ENCODE data around the gene THOC7.

THOC7 gene

DNA sequence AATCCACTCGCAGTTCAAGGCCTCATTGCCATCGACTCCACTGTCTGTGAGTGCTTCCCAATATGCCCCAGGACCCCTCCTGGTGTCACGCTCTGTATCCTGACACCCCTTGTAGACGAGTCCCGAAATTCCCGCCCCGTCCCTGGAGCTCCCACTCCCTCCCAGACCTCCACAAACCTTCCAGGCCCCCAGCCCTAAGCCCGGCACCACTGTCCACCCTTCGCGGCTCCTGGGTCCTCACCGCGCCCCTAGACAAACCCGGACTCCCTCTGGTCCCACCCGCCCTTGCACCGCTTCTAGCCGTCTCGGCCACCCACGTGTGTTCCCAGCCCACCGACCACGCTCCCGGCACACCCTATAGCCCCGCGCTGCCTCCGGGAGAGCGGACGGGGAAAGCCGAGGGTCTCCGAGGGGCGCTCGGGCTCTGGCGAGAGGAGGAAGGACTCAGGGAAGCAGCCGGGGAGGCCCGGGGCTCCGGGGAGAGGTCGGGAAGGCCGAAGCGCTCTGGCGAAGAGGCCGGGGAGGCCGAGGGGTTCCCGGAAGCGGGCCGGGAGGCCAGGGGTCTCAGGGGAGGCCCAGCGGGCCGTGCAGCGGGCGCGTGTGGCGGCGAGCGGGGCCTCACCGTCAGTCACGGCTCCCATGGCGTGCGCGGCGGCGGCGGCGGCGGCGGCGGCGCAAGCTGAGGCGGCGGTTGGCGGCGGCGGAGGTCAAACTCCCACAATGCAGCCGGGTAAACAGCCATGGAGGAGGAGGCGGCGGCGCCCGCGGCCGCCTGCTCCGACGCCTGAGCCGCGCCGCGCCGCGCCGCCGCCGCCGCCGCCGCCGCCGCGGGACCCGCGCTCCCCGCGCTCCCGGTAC is at the start of gene THOC7, which contains the start of gene ATXN7:
TSS of gene THOC7 (minus strand) at position 656 of the 858 bp plus-strand sequence. CDS start at position 641, 15 bp downstream.
TSS of gene ATXN7 (plus strand) at position 718 of the 858 bp plus-strand sequence. CDS start 48,732 bp downstream, outside the sequence.
- no peaks in the 10 kb centered on the region for H3K36me3 ChIP-seq (replicated peaks; ENCODE audit: insufficient read depth, low read length)
- H4K20me1 ChIP-seq (ENCODE audit: insufficient read depth, low read length): no peaks in the 10 kb centered on the region
- peaks cover 87% of the 10 kb centered on the region for H3K79me2 ChIP-seq (ENCODE audit: low read length)
- peak; percentile 67 for DNase-seq
- TF ChIP-seq EZH2 (optimal IDR thresholded peaks at IDR 0.05; ENCODE audit: low read depth, low read length) (no peak), EZH2phosphoT487 (IDR thresholded peaks at IDR 0.05; ENCODE audit: low read length) (no peak)
- TF ChIP-seq, protein P1, sequence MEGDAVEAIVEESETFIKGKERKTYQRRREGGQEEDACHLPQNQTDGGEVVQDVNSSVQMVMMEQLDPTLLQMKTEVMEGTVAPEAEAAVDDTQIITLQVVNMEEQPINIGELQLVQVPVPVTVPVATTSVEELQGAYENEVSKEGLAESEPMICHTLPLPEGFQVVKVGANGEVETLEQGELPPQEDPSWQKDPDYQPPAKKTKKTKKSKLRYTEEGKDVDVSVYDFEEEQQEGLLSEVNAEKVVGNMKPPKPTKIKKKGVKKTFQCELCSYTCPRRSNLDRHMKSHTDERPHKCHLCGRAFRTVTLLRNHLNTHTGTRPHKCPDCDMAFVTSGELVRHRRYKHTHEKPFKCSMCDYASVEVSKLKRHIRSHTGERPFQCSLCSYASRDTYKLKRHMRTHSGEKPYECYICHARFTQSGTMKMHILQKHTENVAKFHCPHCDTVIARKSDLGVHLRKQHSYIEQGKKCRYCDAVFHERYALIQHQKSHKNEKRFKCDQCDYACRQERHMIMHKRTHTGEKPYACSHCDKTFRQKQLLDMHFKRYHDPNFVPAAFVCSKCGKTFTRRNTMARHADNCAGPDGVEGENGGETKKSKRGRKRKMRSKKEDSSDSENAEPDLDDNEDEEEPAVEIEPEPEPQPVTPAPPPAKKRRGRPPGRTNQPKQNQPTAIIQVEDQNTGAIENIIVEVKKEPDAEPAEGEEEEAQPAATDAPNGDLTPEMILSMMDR (IDR thresholded peaks at IDR 0.05; ENCODE audit: low read length): no peak
- H3K27me3 ChIP-seq (replicated peaks; ENCODE audit: insufficient read depth, low read length): no peaks in the 10 kb centered on the region
- peak within 1 kb of the TSS; percentile 97 for H2AFZ ChIP-seq (ENCODE audit: low read length)
- H3K9ac ChIP-seq (ENCODE audit: low read length): peak within 1 kb of the TSS; percentile 93
- no peaks in the 10 kb centered on the region for H3F3A ChIP-seq (ENCODE audit: insufficient read depth, low read length)
- H3K9me3 ChIP-seq (replicated peaks; ENCODE audit: insufficient read depth, low read length): no peaks in the 10 kb centered on the region
- peak within 1 kb of the TSS; percentile 95 for H3K4me3 ChIP-seq (ENCODE audit: low read length)
- peaks cover 13% of the 10 kb centered on the region for H3K4me1 ChIP-seq (ENCODE audit: low read length)
- no peaks in the 10 kb centered on the region for H3K9me2 ChIP-seq (replicated peaks; ENCODE audit: insufficient read depth, low read length)
- H3K27ac ChIP-seq (ENCODE audit: low read length): peak within 1 kb of the TSS; percentile 44; the same call in 1 of the 2 replicates
- peak within 1 kb of the TSS; percentile 91 for H3K4me2 ChIP-seq (ENCODE audit: low read depth, low read length)

DNA sequence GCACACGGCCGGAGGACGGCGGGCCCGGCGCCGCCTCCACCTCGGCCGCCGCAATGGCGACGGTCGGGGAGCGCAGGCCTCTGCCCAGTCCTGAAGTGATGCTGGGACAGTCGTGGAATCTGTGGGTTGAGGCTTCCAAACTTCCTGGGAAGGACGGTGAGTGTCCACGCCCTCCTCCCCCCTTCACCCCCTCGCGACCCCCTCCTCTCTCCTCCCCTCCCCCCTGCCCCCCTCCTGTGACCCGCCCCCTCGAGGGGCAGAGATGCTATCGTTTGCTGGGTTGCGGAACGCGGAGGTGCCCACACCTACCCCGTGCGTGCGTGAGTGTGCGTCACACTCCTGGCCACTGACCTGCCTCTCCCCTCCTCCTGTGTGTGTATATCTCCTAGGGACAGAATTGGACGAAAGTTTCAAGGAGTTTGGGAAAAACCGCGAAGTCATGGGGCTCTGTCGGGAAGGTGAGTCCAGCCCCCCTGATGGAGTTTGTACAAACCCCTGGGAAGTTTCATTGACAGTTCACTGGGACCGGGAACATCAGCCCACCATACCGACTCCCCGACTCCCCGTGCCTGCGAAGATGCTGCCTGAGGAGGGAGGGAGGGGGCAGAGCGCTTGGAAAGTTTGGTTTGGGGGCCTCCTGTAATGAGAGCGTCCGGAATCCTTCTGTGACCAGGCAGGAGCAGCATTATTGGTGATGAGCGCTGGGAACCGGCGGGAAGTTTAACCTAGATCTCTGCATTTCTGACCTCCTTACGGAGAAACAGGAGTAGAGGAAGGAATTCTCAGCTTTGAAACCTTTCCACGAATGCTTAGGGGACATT is 49.4 kb upstream of the THOC7 start:
- H3F3A ChIP-seq (ENCODE audit: insufficient read depth, low read length): peaks cover 25% of the 10 kb centered on the region
- no peak overlapping the region for H2AFZ ChIP-seq (ENCODE audit: low read length)
- no peaks in the 10 kb centered on the region for H4K20me1 ChIP-seq (ENCODE audit: insufficient read depth, low read length)
- peak overlapping the region; percentile 32; the same call in 1 of the 2 replicates for H3K9ac ChIP-seq (ENCODE audit: low read length)
- H3K79me2 ChIP-seq (ENCODE audit: low read length): peaks cover 37% of the 10 kb centered on the region
- peaks cover 7% of the 10 kb centered on the region; the same call in 1 of the 2 replicates for H3K36me3 ChIP-seq (replicated peaks; ENCODE audit: insufficient read depth, low read length)
- H3K27ac ChIP-seq (ENCODE audit: low read length): no peak overlapping the region
- no peaks in the 10 kb centered on the region for H3K9me3 ChIP-seq (replicated peaks; ENCODE audit: insufficient read depth, low read length)
- H3K27me3 ChIP-seq (replicated peaks; ENCODE audit: insufficient read depth, low read length): no peaks in the 10 kb centered on the region
- TF ChIP-seq, protein P1 (IDR thresholded peaks at IDR 0.05; ENCODE audit: low read length): no peak
- H3K9me2 ChIP-seq (replicated peaks; ENCODE audit: insufficient read depth, low read length): no peaks in the 10 kb centered on the region
- peaks cover 21% of the 10 kb centered on the region for H3K4me1 ChIP-seq (ENCODE audit: low read length)
- peak overlapping the region; percentile 65 for H3K4me2 ChIP-seq (ENCODE audit: low read depth, low read length)
- no peak for DNase-seq
- peak overlapping the region; percentile 44 for H3K4me3 ChIP-seq (ENCODE audit: low read length)

DNA sequence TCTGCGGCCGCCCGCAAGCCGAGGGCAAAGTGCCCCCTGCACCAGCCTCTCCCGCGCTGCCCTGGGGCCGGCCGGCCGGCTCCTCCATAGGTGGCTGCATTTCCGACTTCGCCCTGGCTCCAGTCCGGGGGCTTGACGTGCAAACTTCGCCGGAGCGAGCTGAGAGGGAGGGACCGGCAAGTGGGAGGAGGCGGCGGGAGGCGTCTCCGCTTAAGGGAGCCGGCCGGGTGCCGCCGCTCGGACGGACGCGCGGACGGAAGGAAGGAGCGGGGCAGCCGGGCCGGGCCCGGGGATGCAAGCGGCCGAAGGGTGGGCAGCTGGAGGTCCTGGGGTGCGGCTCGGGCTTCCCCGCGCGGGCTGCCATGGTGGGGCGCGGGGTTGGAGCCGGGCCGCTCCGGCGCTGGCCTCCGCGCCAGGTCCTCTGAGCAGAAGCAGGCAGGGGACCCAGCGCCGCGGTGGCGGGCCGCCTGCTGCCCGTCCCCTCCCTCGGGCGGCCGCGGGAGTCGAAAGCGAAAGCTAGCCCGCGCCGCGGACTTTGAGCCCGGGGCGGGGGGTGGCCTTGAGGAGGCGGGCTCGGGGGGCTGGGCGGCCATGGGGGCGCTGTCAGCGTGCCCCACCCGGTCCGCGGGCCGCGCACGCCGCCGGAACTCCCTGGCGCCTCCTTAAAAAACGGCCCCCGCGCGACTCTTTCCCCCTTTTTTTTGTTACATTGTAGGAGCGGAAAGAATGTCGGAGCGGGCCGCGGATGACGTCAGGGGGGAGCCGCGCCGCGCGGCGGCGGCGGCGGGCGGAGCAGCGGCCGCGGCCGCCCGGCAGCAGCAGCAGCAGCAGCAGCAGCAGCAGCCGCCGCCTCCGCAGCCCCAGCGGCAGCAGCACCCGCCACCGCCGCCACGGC is 48.5 kb upstream of the THOC7 start, which contains the start of gene SCAANT1:
TSS of gene SCAANT1 (minus strand) at position 511 of the 895 bp plus-strand sequence.
- Histone ChIP-seq H3K9ac (ENCODE audit: low read length) (peak within 1 kb of the TSS; percentile 69), H3K27ac (ENCODE audit: low read length) (peak within 1 kb of the TSS; percentile 79; the same call in 1 of the 2 replicates), H3K4me2 (ENCODE audit: low read depth, low read length) (peak within 1 kb of the TSS; percentile 85), H3K9me3 (replicated peaks; ENCODE audit: insufficient read depth, low read length) (no peaks in the 10 kb centered on the region), H3K79me2 (ENCODE audit: low read length) (peaks cover 38% of the 10 kb centered on the region), H3K27me3 (replicated peaks; ENCODE audit: insufficient read depth, low read length) (no peaks in the 10 kb centered on the region), H3K4me3 (ENCODE audit: low read length) (peak within 1 kb of the TSS; percentile 71), H2AFZ (ENCODE audit: low read length) (peak within 1 kb of the TSS; percentile 49), H3K4me1 (ENCODE audit: low read length) (peaks cover 21% of the 10 kb centered on the region), H4K20me1 (ENCODE audit: insufficient read depth, low read length) (no peaks in the 10 kb centered on the region), H3K36me3 (replicated peaks; ENCODE audit: insufficient read depth, low read length) (no peaks in the 10 kb centered on the region), H3K9me2 (replicated peaks; ENCODE audit: insufficient read depth, low read length) (no peaks in the 10 kb centered on the region), H3F3A (ENCODE audit: insufficient read depth, low read length) (peaks cover 25% of the 10 kb centered on the region)
- DNase-seq: peak; percentile 88
- TF ChIP-seq EZH2 (optimal IDR thresholded peaks at IDR 0.05; ENCODE audit: low read depth, low read length) (no peak), EZH2phosphoT487 (IDR thresholded peaks at IDR 0.05; ENCODE audit: low read length) (no peak)
- TF ChIP-seq, protein P1 (IDR thresholded peaks at IDR 0.05; ENCODE audit: low read length): no peak

Measured in MM.1S (cell line).